ENCODE data around the gene TIGD4. TPM values are rescaled to one million over a fixed set of nuclear protein-coding genes. Genes with fewer than 3 reads are reported as not detected.

Gene TIGD4
- total RNA-seq, 1 experiment from 2014 or later = 0.92 TPM

DNA sequence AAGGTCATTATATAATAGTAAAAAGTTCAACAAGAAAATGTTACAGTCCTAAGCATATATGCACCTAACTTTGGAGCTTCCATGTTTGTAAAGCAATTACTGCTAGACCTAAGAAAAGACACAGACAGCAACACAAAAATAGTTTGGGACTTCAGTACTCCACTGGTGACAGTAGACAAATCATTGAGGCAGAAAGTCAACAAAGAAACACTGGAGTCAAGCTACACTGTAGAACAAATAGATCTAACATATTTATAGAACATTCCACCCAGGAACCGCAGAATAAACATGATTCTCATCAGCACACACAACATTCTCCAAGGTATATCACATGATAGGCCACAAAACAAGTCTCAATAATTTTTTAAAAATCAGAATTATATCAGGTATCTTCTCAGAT is 42.8 kb upstream of the TIGD4 start:
- TF ChIP-seq, protein P1, sequence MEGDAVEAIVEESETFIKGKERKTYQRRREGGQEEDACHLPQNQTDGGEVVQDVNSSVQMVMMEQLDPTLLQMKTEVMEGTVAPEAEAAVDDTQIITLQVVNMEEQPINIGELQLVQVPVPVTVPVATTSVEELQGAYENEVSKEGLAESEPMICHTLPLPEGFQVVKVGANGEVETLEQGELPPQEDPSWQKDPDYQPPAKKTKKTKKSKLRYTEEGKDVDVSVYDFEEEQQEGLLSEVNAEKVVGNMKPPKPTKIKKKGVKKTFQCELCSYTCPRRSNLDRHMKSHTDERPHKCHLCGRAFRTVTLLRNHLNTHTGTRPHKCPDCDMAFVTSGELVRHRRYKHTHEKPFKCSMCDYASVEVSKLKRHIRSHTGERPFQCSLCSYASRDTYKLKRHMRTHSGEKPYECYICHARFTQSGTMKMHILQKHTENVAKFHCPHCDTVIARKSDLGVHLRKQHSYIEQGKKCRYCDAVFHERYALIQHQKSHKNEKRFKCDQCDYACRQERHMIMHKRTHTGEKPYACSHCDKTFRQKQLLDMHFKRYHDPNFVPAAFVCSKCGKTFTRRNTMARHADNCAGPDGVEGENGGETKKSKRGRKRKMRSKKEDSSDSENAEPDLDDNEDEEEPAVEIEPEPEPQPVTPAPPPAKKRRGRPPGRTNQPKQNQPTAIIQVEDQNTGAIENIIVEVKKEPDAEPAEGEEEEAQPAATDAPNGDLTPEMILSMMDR (IDR thresholded peaks at IDR 0.05; ENCODE audit: unreplicated experiment) = no peak
- DNase-seq = no peak
- H3K27me3 Mint-ChIP-seq (ENCODE audit: unreplicated experiment) = no peaks in the 10 kb centered on the region
- no TSS peak for BruUV-seq (replicated peaks)
- H3K27ac Mint-ChIP-seq (ENCODE audit: unreplicated experiment) = no peak overlapping the region
- CTCF ChIA-PET = interaction anchor here (0.5 kb wide), 1 partner anchor 460 kb away, joined by 3 read pairs; no protein-coding TSS in a partner anchor
- peaks cover 7% of the 10 kb centered on the region for H3K36me3 Mint-ChIP-seq (ENCODE audit: insufficient read depth, unreplicated experiment)
- peaks cover 6% of the 10 kb centered on the region for H3K9me3 Mint-ChIP-seq (ENCODE audit: low read depth, unreplicated experiment)
- intact Hi-C loops (cut with micrococcal nuclease; ENCODE audit: unreplicated experiment) = no loop called here
- no peak overlapping the region for H3K4me3 Mint-ChIP-seq (ENCODE audit: low read depth, unreplicated experiment)
- H3K4me1 Mint-ChIP-seq (ENCODE audit: low read depth, unreplicated experiment) = no peaks in the 10 kb centered on the region

DNA sequence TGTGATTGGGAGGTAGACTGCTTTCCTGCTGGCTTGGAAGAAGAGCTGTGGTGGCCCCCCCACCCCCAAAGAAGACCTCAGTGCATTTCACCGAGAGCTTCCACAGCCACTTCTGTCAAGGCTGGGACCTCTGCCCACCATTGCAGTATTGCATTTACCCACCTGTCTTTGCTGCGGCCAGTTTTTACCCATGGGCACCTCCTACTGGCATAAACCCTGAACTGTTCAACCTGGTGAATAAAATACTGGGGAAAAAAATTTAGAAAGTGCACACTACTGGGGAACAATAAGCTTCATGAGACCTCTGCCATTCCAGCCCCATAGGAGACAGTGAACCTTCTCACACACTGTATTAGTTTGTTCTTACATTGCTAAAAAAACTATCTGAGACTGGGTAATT is 40.5 kb upstream of the TIGD4 start:
- CTCF ChIA-PET = no interaction called here
- no TSS peak for BruUV-seq (replicated peaks)
- TF ChIP-seq, protein P1 (IDR thresholded peaks at IDR 0.05; ENCODE audit: unreplicated experiment) = no peak
- Mint-ChIP-seq H3K27ac (ENCODE audit: unreplicated experiment) (no peak overlapping the region), H3K9me3 (ENCODE audit: low read depth, unreplicated experiment) (peaks cover 13% of the 10 kb centered on the region), H3K36me3 (ENCODE audit: insufficient read depth, unreplicated experiment) (peaks cover 7% of the 10 kb centered on the region), H3K4me3 (ENCODE audit: low read depth, unreplicated experiment) (no peak overlapping the region), H3K27me3 (ENCODE audit: unreplicated experiment) (no peaks in the 10 kb centered on the region), H3K4me1 (ENCODE audit: low read depth, unreplicated experiment) (no peaks in the 10 kb centered on the region)
- no peak for DNase-seq
- intact Hi-C loops (cut with micrococcal nuclease; ENCODE audit: unreplicated experiment) = no loop called here

DNA sequence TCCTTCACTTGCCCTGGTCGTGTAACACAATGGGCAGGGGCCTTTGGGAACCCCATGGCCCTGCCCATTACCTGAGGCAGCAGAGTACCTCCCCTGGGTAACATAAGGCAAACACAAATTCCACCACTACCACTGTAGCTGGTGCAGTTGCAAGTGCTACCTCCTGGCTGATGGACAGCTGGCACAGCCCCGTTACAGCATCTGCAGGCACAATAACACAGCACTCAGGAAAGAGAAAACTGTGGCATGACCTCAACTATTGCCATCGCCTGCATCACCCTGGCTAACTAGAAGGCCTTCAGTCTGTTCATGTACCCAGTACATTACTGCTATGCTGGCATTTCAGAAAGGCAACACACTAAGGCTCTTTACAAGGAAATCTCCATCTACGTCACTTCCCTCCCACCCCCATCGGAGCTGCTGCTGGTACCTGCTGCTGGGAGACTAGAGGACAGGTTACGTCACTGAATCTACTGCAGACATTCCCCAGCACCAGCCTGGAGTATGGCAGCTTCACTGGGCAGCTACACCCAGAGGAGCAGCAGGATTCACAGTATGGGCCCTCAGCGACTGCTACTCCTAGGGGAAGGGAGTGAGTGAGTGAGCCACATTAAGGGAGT is 39.6 kb upstream of the TIGD4 start:
- CTCF ChIA-PET = no interaction called here
- Mint-ChIP-seq H3K4me3 (ENCODE audit: low read depth, unreplicated experiment) (no peak overlapping the region), H3K4me1 (ENCODE audit: low read depth, unreplicated experiment) (no peaks in the 10 kb centered on the region), H3K9me3 (ENCODE audit: low read depth, unreplicated experiment) (peaks cover 13% of the 10 kb centered on the region), H3K36me3 (ENCODE audit: insufficient read depth, unreplicated experiment) (peaks cover 7% of the 10 kb centered on the region), H3K27ac (ENCODE audit: unreplicated experiment) (no peak overlapping the region), H3K27me3 (ENCODE audit: unreplicated experiment) (no peaks in the 10 kb centered on the region)
- intact Hi-C loops (cut with micrococcal nuclease; ENCODE audit: unreplicated experiment) = no loop called here
- DNase-seq = no peak
- TF ChIP-seq, protein P1 (IDR thresholded peaks at IDR 0.05; ENCODE audit: unreplicated experiment) = no peak
- BruUV-seq (replicated peaks) = no TSS peak

DNA sequence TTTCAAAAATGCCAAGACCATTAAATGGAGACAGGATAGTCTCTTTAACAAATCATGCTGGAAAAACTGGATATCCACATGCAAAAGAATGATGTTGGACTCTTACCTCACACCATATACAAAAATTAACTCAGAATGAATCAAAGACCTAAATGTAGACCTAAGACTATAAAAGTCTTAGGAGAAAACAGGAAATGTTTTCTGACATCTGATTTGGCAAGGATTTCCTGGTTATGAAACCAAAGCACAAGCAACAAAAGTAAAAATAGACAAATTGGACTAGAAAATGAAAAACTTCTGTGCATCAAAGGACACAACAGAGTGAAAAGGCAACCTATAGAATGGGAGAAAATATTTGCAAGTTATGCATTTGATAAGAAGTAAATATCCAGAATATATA is 37.8 kb upstream of the TIGD4 start:
- Mint-ChIP-seq H3K4me1 (ENCODE audit: low read depth, unreplicated experiment) (no peaks in the 10 kb centered on the region), H3K36me3 (ENCODE audit: insufficient read depth, unreplicated experiment) (peaks cover 7% of the 10 kb centered on the region), H3K4me3 (ENCODE audit: low read depth, unreplicated experiment) (no peak overlapping the region), H3K9me3 (ENCODE audit: low read depth, unreplicated experiment) (peaks cover 13% of the 10 kb centered on the region), H3K27ac (ENCODE audit: unreplicated experiment) (no peak overlapping the region), H3K27me3 (ENCODE audit: unreplicated experiment) (no peaks in the 10 kb centered on the region)
- TF ChIP-seq, protein P1 (IDR thresholded peaks at IDR 0.05; ENCODE audit: unreplicated experiment) = no peak
- CTCF ChIA-PET = no interaction called here
- no peak for DNase-seq
- no TSS peak for BruUV-seq (replicated peaks)
- intact Hi-C loops (cut with micrococcal nuclease; ENCODE audit: unreplicated experiment) = no loop called here

Data from Calu3 (cell line).